Measurements from ENCODE around the gene MACROD2.

MACROD2 gene

GRCh38 chr20:14724036-14724435, 728.7 kb downstream of the MACROD2 start:
- DNase-seq (ENCODE audit: insufficient read length, low spot score) (no peak), FAIRE-seq (no peak)

DNA sequence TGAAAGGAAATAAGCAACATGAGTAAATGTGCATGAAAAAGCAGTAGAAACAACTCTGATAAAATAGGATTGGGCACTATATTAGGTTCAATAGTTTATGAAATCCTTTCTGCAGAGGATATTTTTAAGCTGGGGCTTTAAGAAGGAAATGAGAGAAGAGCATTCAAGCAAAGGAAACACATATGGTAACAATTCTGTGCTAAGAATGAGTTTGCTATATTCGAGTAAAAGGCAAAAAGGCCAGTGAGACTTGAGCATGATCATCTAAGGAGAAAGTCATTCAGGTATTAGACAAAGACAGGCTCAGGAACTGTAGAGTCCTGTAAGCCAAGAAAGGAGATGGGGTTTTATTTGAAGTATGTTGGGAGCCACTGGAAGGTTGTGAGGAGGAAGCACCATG, 729.2 kb downstream of the MACROD2 start:
- FAIRE-seq: no peak
- DNase-seq (ENCODE audit: insufficient read length, low spot score): no peak

GRCh38 chr20:14726591-14726990, 731.3 kb downstream of the MACROD2 start:
- DNase-seq (ENCODE audit: insufficient read length, low spot score): no peak
- FAIRE-seq: no peak

DNA sequence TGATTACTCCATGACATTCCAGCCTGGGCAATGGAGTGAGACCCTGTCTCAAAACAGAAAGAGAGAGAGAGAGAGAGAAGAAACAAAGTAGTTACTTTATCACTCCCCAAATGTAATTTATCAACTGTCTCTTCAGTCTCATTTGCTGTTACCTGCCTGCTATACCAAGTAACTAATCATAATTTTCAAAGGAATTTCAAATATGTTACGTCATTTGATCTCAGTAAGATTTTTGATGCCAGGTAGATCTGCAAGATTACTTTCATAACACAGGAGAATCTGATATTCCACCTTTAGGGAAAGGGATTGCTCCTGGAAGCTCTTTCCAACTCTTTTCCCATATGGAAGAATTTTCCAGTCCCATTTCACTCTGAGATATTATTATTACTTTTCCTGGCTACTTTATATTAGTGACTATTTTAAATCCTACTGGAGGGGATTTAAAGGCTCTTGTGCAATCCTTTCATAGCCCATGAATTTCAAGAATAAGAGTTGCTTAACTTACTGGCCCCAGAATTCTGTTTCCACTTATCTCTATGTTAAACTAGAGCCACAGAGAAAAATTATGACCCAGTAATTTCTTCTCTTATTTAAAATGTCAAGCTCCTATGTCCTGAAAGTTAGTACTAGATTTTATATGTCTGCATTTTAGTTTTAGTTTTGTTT, 732.3 kb downstream of the MACROD2 start:
- FAIRE-seq (no peak), DNase-seq (ENCODE audit: insufficient read length, low spot score) (no peak)

- FAIRE-seq (no peak), DNase-seq (ENCODE audit: insufficient read length, low spot score) (no peak)
These were observed 734.1 kb downstream of the MACROD2 start for GRCh38 chr20:14729390-14729789.

DNA sequence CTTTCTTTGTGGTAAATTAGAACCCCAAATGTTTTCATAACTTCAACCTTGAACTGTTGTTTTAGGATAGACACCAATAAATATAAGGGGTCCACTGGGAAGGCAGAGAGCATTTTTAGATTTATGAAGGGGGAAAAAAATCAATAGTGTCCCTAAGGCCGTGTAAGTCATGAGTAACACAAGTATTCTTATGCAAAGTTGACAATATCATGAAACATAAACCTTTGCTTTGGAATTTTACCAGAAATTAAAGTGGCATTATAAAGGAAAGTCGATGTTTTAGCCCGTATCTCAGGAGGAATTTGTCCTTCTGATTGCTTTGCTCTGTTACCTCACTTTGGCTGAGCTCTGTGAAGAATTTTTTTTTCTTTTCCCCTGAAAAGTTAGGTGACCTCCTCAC, 737.0 kb downstream of the MACROD2 start:
- DNase-seq (ENCODE audit: insufficient read length, low spot score): no peak
- no peak for FAIRE-seq

DNA sequence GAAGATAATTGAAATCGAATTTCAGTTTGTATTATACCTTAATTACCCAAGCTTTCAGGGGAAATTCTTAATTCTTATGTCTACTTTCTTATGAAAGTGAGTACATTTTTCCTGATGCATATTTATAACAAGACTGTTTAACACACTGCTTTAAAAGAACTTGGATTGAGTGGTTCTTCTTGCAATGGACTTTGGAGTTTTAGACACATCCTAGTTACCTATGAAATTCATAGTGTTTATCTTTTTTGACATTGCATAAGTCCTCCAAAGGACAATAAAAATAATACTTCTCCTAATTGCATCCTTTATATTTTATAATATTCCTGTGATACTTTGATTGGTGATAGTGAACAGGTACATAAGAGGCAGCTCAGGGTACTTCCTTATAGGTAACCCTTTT, 737.7 kb downstream of the MACROD2 start:
- FAIRE-seq (no peak), DNase-seq (ENCODE audit: insufficient read length, low spot score) (no peak)

GRCh38 chr20:14740380-14740779, 745.1 kb downstream of the MACROD2 start:
- no peak for FAIRE-seq

GRCh38 chr20:14741616-14742015, 746.3 kb downstream of the MACROD2 start:
- FAIRE-seq (no peak), DNase-seq (ENCODE audit: insufficient read length, low spot score) (no peak)

More at GRCh38 chr20:14740380-14740779, 745.1 kb downstream of the MACROD2 start:
- no peak for DNase-seq (ENCODE audit: insufficient read length, low spot score)

DNA sequence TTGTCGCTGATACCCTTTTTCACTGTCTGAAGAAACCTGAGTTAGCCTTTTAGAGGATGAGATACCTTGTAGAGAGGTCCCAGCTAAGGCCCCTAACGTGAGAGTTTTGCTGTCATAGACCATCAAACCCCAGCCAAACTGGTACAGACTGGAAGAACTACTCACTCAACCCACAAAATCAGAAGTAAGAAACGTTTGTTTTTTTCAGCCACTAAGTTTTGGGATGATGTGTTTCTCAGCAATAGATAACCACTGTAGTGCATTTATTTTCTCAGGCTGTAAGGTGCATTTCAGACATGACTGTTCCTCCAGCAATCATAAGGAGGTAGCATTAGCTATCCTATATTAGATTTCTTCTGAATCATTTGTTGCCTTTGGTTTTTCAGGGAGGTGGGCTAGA, 749.4 kb downstream of the MACROD2 start:
- FAIRE-seq: peak; percentile 72

GRCh38 chr20:14745830-14746229, 750.5 kb downstream of the MACROD2 start:
- DNase-seq (ENCODE audit: insufficient read length, low spot score) (no peak), FAIRE-seq (no peak)

More for the DNA sequence above, 749.4 kb downstream of the MACROD2 start:
- no peak for DNase-seq (ENCODE audit: insufficient read length, low spot score)

- DNase-seq (ENCODE audit: insufficient read length, low spot score) (no peak), FAIRE-seq (no peak)
These were observed 755.9 kb downstream of the MACROD2 start for GRCh38 chr20:14751191-14751590.

DNA sequence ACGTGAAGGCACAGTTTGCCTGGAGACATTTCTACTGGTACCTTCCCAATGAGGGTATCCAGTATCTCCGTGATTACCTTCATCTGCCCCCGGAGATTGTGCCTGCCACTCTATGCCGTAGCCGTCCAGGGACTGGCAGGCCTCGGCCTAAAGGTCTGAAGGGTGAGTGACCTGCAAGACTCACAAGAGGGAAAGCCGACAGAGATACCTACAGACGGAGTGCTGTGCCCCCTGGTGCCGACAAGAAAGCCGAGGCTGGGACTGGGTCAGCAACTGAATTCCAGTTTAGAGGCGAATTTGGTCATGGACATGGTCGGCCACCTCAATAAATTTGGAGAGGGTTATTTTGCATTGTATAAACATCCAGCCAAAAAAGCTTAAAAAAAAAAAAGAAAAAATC, 762.4 kb downstream of the MACROD2 start:
- no peak for FAIRE-seq
- no peak for DNase-seq (ENCODE audit: insufficient read length, low spot score)

GRCh38 chr20:14758356-14758755, 763.0 kb downstream of the MACROD2 start:
- DNase-seq (ENCODE audit: insufficient read length, low spot score) (no peak), FAIRE-seq (no peak)

DNA sequence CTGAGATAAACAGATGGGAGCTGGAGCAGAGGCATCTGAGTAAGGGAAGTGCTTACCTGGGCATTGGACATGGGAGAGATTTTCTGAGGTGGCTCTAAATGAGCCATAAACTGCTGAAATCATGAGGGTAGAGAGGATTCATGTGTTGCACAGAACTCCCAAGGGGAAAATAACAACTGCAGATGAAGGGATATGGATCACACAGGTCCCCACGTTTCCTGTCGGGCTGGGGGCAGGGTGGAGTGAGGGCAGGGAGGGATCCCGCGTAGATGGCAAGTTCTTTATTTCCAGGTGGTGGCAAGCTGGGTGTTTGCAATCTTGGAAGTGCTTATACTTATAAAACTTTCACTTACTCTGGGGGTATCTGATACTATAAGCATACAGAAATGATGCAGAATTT, 764.7 kb downstream of the MACROD2 start:
- no peak for FAIRE-seq

DNA sequence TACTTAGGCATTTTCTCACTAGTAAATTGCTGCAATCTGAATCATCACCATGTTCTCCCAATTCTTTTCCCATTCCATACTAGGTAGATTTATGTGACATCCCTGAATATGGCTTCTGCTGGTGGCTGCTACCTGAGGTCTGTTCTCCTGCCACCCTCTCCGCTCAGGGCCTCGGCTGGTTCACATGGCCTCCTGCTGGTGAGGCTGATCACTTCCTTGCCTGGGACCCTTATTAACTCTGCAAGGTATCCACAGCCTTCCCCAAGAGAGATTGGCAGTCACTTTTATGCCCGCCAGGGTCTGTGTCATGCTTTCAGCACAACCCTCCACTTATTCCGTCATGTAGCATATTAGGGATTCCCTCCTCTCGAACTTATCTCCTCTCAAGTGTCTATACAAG, 766.6 kb downstream of the MACROD2 start:
- no peak for FAIRE-seq
- no peak for DNase-seq (ENCODE audit: insufficient read length, low spot score)

More for the DNA sequence above, 764.7 kb downstream of the MACROD2 start:
- DNase-seq (ENCODE audit: insufficient read length, low spot score): no peak

DNA sequence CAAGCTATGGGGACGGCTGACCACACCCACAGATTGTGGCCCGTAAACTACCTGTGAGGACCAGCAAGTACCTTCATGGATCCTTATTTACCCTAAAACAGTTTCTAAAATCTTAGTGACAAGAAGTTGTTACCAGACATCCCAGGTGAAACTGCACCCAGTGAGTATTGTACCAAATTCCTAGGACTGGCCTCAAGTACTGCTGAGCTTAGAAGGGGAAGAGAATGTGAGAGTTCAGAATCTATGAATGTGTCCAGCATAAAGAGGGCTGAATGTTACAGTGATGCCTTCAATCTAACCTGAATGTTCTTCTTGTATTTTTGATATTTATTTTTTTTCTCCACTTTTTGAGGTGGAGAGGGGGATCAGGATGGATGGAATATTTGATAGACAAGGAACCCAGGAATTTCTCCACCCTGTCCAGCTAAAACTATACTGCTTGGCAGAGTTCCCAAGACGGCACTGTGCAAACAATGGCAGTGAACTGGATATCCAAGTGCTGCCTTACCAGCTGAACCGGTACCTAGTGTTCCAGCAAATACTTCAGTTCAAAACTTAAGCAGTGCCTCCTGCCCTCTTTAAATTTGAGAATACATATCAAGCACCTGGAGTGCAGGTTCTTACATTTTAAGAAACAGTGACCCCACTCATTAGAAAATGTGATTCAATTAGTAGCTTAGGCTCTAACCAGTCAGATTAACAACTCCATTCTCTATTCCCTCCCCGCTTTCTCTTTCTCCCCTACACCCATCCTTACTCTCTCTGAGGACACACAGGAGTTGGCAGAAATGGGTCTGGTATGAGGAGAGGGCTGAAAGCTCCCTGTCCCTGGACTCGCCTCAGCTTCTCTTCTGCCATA, 769.4 kb downstream of the MACROD2 start:
- DNase-seq (ENCODE audit: insufficient read length, low spot score): no peak
- FAIRE-seq: no peak

- DNase-seq (ENCODE audit: insufficient read length, low spot score) (no peak), FAIRE-seq (no peak)
These were observed 770.0 kb downstream of the MACROD2 start for GRCh38 chr20:14765370-14765701.

- DNase-seq (ENCODE audit: insufficient read length, low spot score): no peak
- FAIRE-seq: no peak
These were observed 778.2 kb downstream of the MACROD2 start for GRCh38 chr20:14773486-14773885.

GRCh38 chr20:14775778-14776177, 780.5 kb downstream of the MACROD2 start:
- DNase-seq (ENCODE audit: insufficient read length, low spot score) (no peak), FAIRE-seq (no peak)

DNA sequence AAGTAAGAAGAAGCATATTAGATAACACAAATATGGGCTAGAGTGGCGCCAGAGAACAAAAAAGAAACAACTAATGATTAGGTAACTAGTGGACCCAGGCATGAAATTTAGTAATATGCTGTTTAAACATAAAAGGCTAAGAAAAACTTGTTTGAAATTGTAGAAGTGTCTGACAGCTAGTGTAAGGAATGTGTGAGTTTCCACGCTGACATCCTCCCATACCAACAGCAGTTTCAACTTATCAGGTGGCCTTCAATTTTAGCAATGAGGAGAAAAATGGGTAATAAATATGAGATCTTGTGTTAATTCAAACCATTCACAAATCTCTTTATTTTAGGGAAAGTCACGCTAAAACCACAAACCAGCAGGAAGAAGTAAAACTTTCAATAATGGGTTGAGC, 782.3 kb downstream of the MACROD2 start:
- DNase-seq (ENCODE audit: insufficient read length, low spot score): no peak
- FAIRE-seq: no peak

- DNase-seq (ENCODE audit: insufficient read length, low spot score) (no peak), FAIRE-seq (no peak)
These were observed 782.8 kb downstream of the MACROD2 start for GRCh38 chr20:14778096-14778495.

Measured in GM19239 (cell line).